Measurements from ENCODE around the gene HCFC1R1.

The HCFC1R1 gene

GRCh38 chr16:3014971-3015370 is 8.8 kb downstream of the HCFC1R1 start:
- DNase-seq (ENCODE audit: low read depth) = no peak
- no peak overlapping the region for H3K4me3 ChIP-seq (ENCODE audit: low read depth, low read length)
- TF ChIP-seq POLR2A (IDR thresholded peaks at IDR 0.05; ENCODE audit: extremely low read depth, insufficient read length) (no peak), MAX (IDR thresholded peaks at IDR 0.05; ENCODE audit: low read depth, low read length) (no peak), MYC (IDR thresholded peaks at IDR 0.05; ENCODE audit: low read depth, low read length) (no peak)

GRCh38 chr16:3013998-3014690 is 9.6 kb downstream of the HCFC1R1 start:
- H3K4me3 ChIP-seq (ENCODE audit: low read depth, low read length) = no peak overlapping the region
- no peak for DNase-seq (ENCODE audit: low read depth)

GRCh38 chr16:3013491-3013951 is 10.2 kb downstream of the HCFC1R1 start:
- no peak overlapping the region for H3K4me3 ChIP-seq (ENCODE audit: low read depth, low read length)
- TF ChIP-seq POLR2A (IDR thresholded peaks at IDR 0.05; ENCODE audit: extremely low read depth, insufficient read length) (no peak), CTCF (IDR thresholded peaks at IDR 0.05; ENCODE audit: low read depth, low read length) (no peak), MAX (IDR thresholded peaks at IDR 0.05; ENCODE audit: low read depth, low read length) (no peak), MYC (IDR thresholded peaks at IDR 0.05; ENCODE audit: low read depth, low read length) (no peak)
- no peak for DNase-seq (ENCODE audit: low read depth)

More at GRCh38 chr16:3013998-3014690, 9.6 kb downstream of the HCFC1R1 start:
- TF ChIP-seq POLR2A (IDR thresholded peaks at IDR 0.05; ENCODE audit: extremely low read depth, insufficient read length) (no peak), MYC (IDR thresholded peaks at IDR 0.05; ENCODE audit: low read depth, low read length) (no peak), CTCF (IDR thresholded peaks at IDR 0.05; ENCODE audit: low read depth, low read length) (no peak), MAX (IDR thresholded peaks at IDR 0.05; ENCODE audit: low read depth, low read length) (no peak)

- no peak for TF ChIP-seq MYC (IDR thresholded peaks at IDR 0.05; ENCODE audit: low read depth, low read length)
- no peak for TF ChIP-seq MAX (IDR thresholded peaks at IDR 0.05; ENCODE audit: low read depth, low read length)
- no peak for TF ChIP-seq CTCF (IDR thresholded peaks at IDR 0.05; ENCODE audit: low read depth, low read length)
- TF ChIP-seq POLR2A (IDR thresholded peaks at IDR 0.05; ENCODE audit: extremely low read depth, insufficient read length) = no peak
- no peak within 1 kb of the TSS for H3K4me3 ChIP-seq (ENCODE audit: low read depth, low read length)
- DNase-seq (ENCODE audit: low read depth) = no peak
Measured at GRCh38 chr16:3012828-3013420, 10.8 kb downstream of the HCFC1R1 start, which contains the start of gene CLDN9. TSS of gene CLDN9 (plus strand) at chr16:3012923. CDS start at chr16:3013363, 440 bp downstream.

- DNase-seq (ENCODE audit: low read depth) = no peak
- no peak overlapping the region for H3K4me3 ChIP-seq (ENCODE audit: low read depth, low read length)
- TF ChIP-seq POLR2A (IDR thresholded peaks at IDR 0.05; ENCODE audit: extremely low read depth, insufficient read length) = no peak
- no peak for TF ChIP-seq CTCF (IDR thresholded peaks at IDR 0.05; ENCODE audit: low read depth, low read length)
- no peak for TF ChIP-seq MYC (IDR thresholded peaks at IDR 0.05; ENCODE audit: low read depth, low read length)
- TF ChIP-seq MAX (IDR thresholded peaks at IDR 0.05; ENCODE audit: low read depth, low read length) = no peak
Measured at GRCh38 chr16:3012246-3012645, 11.5 kb downstream of the HCFC1R1 start.

DNA sequence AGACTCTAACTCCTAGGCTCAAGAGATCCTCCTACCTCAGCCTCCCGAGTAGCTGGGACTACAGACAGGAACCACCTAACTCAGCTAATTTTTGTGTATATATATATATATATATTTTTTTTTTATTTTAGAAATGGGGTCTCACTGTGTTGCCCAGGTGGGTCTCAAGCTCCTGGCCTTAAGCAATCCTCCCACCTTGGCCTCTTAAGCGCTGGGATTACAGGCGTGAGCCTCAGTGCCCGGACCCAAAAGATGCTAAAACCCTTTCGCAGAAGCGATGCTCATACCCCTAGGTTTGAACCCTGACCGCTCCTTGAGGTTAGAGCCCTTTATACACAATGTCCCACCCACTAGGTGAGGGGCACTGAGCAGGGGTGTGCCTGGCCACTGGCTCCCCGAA is 13.2 kb downstream of the HCFC1R1 start:
- TF ChIP-seq MYC (IDR thresholded peaks at IDR 0.05; ENCODE audit: low read depth, low read length) (no peak), CTCF (IDR thresholded peaks at IDR 0.05; ENCODE audit: low read depth, low read length) (no peak), POLR2A (IDR thresholded peaks at IDR 0.05; ENCODE audit: extremely low read depth, insufficient read length) (no peak), MAX (IDR thresholded peaks at IDR 0.05; ENCODE audit: low read depth, low read length) (no peak)
- no peak for DNase-seq (ENCODE audit: low read depth)
- H3K4me3 ChIP-seq (ENCODE audit: low read depth, low read length) = no peak overlapping the region

Measured in NB4 (cell line).